GM18511 (cell line): ENCODE data around the gene LCLAT1.
A peak's percentile ranks its signal among the peaks of the same experiment; 100 is the strongest.

Experiments used
- ATAC-seq: cut with Tn5 transposase; IDR thresholded peaks from one replicate; pipeline ENCODE4 v1.9.1; 2021; ENCODE audit warnings: mild to moderate bottlenecking, moderate library complexity; ENCODE audit not compliant: unreplicated experiment

Gene LCLAT1

DNA sequence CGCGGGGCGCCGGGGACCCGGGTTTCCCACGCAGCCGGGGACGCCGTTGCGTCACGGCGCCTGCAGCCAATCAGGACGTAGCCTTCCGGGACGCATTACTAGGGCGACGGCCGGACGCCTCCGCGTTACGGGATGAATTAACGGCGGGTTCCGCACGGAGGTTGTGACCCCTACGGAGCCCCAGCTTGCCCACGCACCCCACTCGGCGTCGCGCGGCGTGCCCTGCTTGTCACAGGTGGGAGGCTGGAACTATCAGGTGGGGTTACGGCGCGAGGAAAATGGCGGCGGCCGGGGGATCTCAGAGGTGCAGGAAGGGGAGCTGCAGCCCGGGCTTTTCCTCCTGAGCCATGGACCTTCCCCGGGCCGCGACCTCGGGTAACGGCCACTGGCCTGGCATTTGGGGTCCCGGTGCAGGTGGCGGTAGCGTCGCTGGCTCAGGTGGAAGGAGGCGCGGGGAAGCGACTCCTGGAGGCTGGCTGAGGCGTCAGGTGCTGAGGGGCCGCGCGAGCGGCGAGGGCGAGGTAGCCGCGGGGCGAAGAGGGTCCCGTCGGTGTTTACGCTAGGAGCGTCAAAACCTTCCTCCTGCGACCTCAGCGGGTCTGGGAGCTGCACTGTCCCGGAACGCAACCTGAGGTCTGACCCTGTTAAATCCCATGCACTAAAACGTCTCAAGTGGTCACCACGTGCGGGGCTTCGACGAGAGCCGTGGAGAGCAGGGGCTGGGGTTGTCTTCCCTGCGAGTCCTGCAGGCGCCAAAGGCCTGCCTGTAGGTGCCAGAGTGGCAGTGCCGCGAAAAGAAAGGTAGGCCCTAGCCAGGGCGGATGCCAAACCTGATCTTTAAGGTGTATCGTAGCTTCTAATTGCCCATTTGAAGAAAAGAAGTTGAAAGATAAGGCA is at the start of gene LCLAT1:
Gene LCLAT1, plus strand, starts transcription at position 98 of the 897 bp plus-strand sequence. CDS start 78,345 bp downstream, outside the sequence.
- ATAC-seq: peak; percentile 99

DNA sequence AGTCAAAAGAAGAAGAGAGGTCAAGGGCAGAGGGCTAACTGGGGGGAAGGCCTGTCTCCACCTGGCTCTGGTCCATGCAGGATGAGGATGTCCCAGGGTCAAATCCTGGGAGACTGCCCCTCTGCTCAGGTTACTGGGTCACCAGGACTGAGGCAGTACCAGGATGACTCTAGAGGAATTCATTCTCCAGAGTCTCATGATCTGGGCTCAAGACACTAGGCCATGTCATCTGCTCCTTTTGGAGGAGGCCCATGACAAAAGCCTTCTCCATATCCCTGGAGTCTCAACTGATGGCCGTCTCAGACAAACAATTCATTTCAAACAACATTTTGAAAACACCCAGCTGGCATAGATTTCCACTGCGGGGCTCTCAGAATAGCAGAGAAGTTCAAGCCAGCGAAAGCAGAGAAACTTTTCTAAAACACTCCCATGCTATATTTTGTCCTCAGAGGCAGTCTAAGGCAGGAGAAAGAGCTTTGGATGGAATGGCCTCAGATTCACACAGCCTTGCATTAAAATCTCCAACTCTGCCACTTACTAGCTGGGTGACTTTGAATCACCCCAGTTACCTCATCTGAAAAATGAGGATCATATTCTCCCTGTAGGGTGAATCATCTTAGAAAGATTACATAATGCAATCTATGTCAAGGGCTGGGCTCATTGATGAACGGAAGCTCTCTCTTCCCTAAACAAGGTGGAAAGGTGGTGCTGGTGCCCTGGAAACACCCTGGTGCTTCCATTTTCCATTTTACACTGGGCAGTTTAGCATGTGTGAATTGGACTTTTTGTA is 48.8 kb upstream of the LCLAT1 start:
- no peak for ATAC-seq

DNA sequence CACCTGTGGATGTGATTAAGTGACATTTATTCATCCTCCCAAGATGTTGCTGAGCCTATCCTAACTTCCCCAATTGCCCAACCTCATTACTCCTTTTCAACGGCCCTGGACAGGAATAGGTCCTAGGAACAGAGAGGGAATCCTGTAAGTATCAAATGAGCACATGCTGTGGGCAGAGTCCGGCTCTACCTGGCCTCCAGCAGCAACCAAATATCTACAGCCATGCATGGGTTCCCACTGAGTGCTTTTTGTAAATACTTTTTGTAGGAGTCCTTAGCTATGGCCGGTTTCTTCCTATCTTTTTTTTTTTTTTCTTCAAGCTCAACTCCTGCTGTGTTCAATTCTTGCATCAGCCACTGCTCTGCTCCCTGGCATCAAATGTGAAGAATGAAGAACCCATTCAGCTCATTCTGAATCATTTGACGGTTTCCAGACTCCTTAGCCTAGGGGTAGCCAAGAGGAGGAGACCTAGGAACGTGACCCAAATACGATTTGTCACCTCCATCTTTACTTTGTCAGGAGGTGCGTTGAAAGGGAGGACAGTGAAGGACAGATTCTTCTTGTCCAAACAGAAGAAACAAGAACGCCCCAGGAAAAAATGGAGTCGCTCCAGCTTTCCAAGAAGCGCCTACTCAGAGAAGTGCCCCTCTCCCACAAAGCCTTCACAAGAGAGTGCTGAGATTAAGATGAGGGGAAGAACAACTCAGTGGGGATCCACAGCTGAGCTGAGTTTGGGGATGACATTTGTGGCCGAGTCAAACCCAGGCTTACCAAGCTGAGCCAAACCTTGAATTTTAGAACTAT is 46.7 kb upstream of the LCLAT1 start:
- no peak for ATAC-seq

DNA sequence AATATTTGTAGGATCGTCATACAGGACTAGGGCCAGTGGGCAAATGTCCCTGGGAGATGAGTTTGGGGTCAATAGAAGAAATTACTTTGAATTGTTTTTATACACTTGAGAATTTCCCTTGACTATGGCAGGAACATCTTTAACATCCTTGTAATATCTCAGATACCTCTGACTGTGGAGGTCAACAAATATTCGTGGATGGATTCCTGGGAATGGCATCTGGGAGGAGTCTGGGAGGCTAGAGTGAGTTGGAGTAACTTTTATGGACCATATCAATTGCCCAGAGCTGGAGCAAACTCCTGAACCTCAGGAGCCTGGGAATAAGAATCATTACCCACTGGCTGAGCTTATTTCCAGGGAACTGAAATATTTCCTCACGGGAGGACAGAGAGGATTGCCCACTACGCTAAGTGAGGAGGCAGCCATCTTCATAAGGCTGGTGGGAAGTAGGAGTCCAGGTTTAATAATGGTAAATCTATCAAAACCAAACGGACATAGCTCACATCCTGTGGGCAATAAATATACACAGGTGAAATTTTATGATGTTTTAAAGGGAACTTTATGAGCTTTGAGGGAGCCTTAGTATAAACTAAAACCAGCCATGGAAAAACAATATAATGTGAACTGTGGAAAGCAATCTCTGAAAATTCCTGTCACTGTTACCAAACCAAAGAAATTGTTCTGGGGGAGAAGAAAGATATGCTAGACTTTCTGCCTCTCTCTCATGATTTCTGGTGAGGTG is 44.4 kb upstream of the LCLAT1 start:
- no peak for ATAC-seq

DNA sequence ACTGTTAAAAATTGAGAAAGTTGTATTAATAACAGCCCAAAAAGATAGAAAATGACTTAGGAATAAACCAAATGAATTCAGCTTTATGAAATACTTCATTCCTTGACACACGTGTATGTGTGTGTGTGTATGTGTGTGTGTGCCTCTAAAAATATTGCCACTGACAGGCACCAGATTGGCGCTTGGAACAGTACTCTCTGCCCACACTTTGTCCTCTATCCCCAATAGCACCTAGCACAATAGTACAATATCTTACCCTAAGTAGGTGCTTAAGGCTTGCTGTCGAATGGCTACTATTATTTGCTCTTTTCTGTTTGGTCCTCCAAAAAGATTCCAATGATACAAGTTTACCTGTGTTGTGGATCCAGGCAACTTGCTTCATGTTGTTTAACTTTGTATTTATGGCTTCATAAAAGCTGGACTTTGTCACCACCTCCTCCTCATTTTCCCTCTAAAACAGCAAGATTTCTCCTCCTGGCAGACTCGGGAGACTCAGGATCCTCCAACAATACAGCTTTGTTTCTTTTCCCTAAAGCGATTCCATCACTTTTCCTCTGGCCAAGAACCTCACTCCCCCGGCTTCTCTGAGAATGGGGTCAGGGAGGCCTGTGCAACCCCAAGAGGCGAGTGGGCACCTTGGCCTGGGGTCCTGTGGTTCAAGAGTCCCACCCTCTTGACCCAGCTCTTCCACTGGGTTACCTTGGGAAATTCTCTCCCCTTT is 43.3 kb upstream of the LCLAT1 start:
- ATAC-seq: no peak

DNA sequence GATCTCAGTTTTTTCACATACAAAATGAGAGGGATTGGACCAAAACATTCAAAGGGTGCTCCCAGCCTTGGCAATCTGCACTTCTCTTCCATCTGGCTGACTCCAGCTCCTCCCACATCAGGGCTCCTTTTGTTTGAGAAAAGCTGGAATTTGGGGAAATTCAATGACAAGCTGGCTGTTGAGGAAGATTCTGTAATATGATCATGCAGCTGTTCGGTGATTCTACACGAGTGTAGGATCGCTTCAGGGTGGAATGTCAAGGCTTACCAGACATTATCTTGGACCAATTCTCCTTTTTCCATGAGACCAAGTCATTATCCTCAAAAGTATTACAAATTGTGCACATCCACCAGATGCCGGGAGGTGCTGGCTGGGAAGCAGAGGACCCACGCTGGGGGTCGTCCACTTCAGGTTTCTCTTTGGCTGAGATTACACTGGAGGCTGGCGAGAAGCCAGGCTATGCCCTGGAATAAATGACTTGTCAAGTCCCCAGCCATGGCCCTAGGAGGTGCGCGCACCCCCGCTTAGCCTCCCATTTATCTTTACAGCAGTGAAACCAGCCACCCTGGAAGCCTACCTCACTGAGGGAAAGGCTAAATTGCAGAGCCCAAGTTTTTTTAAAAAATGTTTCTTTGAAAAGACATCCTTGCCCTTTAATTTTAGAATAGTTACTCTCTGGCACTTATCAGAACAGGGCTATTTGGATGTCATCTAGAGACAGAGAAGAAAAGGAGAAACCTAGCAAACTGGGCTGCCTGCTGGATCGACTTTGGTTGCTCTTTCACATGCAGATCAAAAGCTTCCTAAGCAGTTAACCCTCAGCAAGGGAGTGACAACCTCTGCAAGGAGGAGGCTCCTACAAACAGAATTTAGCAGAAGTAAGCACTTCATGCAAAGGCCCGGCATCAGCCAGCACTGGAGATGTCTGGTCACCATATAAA is 42.5 kb upstream of the LCLAT1 start:
- ATAC-seq: no peak

DNA sequence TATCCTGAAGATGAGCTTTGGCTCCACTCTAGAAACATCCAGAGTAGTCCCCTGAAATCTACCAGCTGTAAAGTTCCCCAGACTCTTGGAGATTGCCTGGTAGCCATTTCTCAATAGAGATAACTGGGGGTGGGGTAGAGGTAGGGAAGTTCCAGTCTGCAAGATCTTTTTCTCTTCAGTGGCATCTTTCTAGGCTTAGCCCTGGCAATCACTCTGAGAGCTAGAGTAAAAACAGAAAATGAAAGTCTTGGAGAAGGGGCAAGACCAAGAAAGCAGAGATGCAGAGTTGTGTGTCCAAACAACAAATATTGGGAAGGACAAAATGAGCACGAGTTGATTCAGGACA is 41.8 kb upstream of the LCLAT1 start:
- ATAC-seq: no peak

DNA sequence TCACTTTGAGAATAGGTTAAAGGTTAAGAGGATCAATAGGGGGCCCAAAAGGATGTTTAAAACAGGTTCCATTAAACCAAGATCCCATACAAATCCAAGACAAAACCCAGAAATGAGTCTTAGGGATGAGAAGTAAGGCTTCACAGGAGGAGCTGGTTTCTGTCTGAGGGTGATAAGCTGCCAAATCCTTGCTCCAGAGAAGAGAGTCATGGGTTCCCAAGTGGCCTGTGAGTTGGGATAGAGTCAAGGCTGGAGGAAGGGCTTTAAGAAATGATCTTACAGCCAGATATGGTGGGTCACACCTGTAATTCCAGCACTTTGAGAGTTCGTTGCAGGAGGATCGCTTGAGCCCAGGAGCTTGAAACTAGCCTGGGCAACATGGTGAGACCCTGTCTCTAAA is 40.2 kb upstream of the LCLAT1 start:
- no peak for ATAC-seq

DNA sequence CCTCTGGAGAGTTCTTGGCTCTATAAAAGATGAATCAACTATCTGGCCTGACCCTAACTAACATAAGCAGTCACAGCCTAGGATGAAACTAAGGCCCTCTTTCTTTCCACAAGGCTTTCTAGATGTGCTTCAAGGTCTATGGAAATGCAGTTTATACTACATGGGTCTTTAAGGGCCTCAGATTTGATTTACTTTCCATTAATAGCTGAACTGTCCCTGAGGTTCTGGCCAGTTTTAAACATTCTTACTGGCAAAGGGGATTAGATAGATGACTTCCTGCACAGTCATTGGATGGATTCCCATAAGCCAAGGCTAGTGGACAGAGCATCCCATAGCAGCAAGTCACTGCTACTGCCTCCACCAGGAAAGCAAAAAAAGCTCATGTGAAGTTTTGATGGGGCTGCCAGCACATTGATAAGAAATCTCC is 38.1 kb upstream of the LCLAT1 start:
- no peak for ATAC-seq

DNA sequence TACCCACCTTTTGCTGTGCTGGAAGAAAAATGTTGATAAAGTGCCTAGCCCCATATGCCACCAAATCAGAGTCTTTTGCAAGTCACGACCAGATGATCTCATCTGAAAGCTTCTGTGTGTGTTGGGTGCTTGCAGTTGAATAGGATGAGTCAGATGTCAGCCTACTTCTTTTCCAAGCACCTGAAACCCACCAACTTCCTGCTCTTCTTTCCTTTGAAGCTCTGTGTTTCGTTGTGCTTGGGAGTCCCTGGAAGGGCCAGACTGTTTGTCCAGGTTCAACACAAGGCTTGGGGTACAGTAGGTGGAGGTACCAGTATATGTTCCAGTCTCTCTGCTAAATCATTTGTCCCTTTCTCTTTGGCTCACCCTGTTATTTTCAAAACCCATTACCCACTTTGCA is 36.8 kb upstream of the LCLAT1 start:
- no peak for ATAC-seq

DNA sequence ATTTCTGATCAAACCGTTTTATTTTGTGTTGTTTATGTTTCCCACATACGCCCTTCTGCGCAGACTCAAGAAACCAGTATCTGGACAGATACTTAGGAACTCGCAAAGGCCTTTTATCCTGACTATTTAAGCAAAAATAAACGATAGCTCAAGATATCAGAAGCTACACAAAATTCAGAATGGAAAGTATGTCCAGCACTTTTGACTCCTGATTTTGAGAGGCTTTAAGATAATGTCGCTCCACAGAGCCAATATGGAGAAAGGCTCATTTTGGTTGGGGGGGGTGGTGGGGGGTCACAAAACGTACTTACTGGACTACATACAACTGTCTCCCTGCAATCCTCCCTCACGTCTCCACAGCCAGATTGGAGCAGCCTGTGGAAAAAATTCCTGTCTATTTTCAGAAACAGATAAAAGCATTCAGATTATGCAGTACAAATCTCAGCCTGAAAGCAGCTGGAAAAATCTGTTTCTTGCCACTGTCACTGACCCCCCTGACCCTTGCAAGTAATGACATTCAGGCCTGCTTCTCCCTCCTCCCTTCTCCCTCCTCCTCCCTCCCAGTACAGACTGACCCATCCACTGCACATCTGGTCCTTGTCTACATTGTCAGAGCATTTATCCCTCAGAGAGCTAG is 34.9 kb upstream of the LCLAT1 start:
- no peak for ATAC-seq

DNA sequence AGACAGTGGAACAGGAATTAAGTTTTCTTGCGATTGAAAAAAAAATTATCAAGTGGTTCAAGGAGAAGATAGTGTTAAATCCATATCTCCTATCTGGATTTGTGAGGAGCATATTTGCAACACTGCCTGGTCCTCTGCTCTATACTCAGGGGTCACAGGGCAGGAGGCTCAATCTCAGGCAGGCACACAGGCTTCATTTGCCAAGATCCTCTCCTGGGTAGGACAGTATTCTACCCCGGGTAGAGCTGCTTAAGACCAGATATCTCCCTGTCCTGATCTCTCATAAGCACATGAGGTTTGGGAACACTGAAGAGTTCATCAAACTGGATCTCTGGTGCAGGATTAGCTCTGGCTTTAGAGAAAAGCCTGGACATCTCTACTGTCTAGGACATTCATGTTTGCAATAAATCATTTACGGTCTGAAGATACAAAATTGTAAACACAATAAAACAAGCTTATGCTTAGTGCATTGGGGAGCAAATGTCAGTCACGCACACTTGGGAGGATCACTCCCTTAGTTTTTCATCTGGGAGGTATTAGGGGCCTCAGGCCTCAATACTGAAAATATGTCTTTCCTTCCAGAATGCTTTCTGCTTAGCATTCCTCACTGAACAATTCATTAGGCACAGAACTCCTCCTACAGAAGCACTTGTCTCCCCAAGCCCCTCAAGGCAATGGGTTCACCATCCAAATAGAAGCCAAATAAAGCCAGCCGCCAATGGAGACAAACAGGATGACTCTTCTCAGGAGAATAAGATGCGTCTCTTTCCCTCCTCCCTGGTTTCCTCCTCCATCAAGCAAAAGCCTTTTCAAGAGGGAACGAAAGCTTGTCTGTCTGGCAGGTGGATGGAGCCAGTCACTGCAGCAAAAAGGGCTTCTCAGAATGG is 34.1 kb upstream of the LCLAT1 start:
- ATAC-seq: no peak

DNA sequence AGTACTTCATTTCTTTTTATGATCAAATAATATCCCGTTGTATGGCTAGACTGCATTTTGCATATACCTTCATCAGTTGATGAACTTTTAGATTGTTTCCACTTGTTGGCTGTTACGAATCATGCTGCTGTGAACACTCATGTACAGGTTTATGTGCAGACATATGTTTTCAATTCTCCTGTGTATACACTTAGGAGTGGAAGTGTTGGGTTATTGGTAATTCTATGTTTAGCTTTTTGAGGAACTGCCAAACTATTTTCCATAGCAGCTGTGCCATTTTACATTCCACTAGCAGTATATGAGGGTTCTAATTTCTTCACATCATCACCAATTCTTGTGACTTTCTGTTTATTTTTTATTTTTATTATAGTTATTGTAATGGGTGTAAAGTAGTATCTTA is 32.1 kb upstream of the LCLAT1 start:
- ATAC-seq: no peak

DNA sequence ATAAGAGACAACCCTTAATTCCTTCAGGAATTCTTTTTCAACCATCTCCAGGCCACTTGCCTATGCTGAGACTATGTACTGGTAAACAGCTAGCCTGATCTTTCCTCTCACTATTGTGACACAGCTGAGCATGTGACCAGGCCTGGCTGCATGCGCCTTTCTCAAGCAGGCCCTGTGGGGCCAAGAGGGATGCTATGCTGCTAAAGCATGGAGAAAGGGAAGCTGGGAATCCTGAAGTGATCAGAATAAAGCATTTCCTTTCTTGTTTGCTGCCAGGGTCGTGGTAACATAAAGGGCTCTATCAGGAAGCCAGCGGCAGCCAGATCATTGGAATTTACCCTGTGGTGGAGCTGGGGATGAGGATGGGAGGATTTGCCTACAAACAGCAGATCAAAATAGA is 29.8 kb upstream of the LCLAT1 start:
- no peak for ATAC-seq

DNA sequence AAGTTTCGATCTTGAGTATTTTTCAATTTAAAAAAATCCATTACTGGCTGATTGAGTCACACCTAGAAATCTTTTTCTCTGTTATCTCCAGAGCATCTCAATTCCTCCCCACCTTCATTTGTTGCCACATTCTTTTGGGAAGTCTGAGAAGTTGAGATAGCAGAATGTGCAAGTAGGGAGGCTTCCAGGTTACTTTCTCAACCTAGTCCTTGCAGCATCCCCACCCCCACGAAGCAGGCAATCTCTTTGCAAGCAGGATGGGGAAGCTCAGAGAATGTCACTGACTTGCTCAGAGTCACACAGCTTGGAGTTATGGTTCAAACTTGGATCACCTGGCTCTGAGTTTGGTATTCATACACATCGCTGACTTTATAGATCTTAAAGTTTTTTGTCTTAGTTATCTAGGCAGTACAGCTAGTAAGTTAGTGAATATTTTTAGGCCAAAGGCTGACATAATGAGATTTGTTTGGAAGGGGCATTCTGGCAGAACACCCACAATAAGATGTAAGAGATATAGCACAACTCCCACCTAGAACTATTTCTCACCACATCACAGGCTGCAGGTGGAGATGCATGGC is 25.9 kb upstream of the LCLAT1 start:
- no peak for ATAC-seq

DNA sequence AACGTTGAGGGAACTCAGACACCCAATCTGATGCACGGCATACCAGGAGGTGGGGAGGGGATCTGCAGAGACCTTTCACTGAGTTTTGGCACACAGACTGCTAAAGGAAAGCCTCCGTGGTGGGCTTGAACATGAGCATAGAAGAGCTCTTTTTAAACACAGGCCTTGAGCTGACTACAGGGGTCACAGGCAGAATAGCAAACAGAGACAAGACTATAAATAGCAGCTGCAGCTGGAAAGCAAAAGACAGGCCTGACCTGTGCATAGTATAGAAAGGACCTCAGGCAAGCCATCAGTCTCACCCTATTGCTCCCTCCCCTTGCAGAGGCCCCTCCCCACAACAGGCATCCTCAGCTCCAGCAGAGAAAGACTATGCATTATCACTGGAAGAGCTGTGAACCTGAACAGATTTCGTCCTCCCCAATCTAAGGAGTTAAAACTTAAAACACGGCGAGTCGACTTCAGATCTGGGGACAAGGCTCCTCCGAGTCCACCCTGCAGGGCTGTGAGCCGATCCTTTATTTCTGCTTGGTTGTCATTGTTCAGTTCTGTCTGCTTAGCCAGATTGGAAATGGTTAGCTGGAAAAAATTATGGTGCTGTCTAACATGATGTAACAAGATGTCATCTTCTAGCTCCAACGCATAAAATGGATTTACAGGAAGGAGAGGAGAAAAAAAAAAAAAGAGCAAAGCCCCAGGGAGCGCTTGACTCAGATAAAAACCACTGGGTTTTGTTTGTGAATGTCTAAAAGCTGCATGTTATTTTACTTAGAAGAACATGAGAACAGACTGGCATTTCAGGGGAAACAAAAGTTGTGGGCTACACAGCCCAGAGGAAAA is 25.2 kb upstream of the LCLAT1 start:
- peak; percentile 44 for ATAC-seq
